K562 (cell line): ENCODE measurements around the gene ASB6. TPM values are rescaled to one million over a fixed set of nuclear protein-coding genes. Genes with fewer than 3 reads are reported as not detected.

ENCODE experiments used
- BHLHE40 ChIP-seq: IDR thresholded peaks from 2 replicates; pipeline ENCODE4 v1.6.1; 2011; ENCODE audit warnings: low read length, improper control_type of control experiment
- CBFA2T3 ChIP-seq: fragments of 450-650 bp; IDR thresholded peaks from 2 replicates; pipeline ENCODE4 v1.6.1; 2017
- CBX1 ChIP-seq: sonication (generic); IDR thresholded peaks from 2 replicates; pipeline ENCODE4 v1.6.1; 2016; ENCODE audit warnings: antibody characterized with exemption, low read depth, mild to moderate bottlenecking
- CREM ChIP-seq: IDR thresholded peaks from 2 replicates; pipeline ENCODE4 v1.6.1; 2014; ENCODE audit warnings: antibody characterized with exemption, low read depth
- ERF ChIP-seq: fragments of 450-650 bp; formaldehyde crosslinking; IDR thresholded peaks from 2 replicates; pipeline ENCODE4 v1.4.0; 2020; ENCODE audit warnings: mild to moderate bottlenecking, mixed read lengths
- MAZ ChIP-seq, 2 experiments: fragments of 450-650 bp in 1 of 2; sonication (generic) in 1 of 2; formaldehyde crosslinking; IDR thresholded peaks in 1 of 2; conservative IDR thresholded peaks in 1 of 2; 2 replicates each; pipeline versions ENCODE4 v1.4.0 to v1.5.0; 2020; ENCODE audit warnings: mild to moderate bottlenecking in 1 of 2, missing genetic modification reagents in 1 of 2
- MECOM ChIP-seq: fragments of 250-450 bp; sonication (Bioruptor Pico); IDR thresholded peaks from 2 replicates; pipeline ENCODE4 v1.8.0; 2022; ENCODE audit warnings: inconsistent platforms
- MGA ChIP-seq: fragments of 450-650 bp; IDR thresholded peaks from 2 replicates; pipeline ENCODE4 v1.6.1; 2016; ENCODE audit warnings: mild to moderate bottlenecking, moderate library complexity
- SMAD3 ChIP-seq: fragments of 450-650 bp; formaldehyde crosslinking; conservative IDR thresholded peaks from 2 replicates; pipeline ENCODE4 v1.4.0; 2020; ENCODE audit warnings: mild to moderate bottlenecking
- TEAD4 ChIP-seq, 2 experiments: sonication (generic) in 1 of 2; formaldehyde crosslinking in 1 of 2; IDR thresholded peaks; 2 replicates each; pipeline versions ENCODE4 v1.6.1 to v1.8.0; 2012 to 2022; ENCODE audit warnings: borderline replicate concordance in 1 of 2, inconsistent platforms in 1 of 2, low read length in 1 of 2, mild to moderate bottlenecking in 1 of 2, missing genetic modification reagents in 1 of 2
- ZFP30 ChIP-seq: fragments of 250-450 bp; sonication (Bioruptor Pico); IDR thresholded peaks from 2 replicates; pipeline ENCODE4 v1.8.0; 2022; ENCODE audit warnings: moderate library complexity, mild to moderate bottlenecking, inconsistent platforms, borderline replicate concordance
- ZKSCAN8 ChIP-seq: fragments of 200-800 bp; sonication (Bioruptor generic); IDR thresholded peaks from 2 replicates; pipeline ENCODE4 v1.6.1; 2016; ENCODE audit warnings: missing genetic modification characterization, missing compliant biosample characterization
- ZNF239 ChIP-seq: fragments of 250-450 bp; sonication (Bioruptor Pico); IDR thresholded peaks from 2 replicates; pipeline ENCODE4 v1.4.0; 2020; ENCODE audit warnings: mild to moderate bottlenecking
- ZNF589 ChIP-seq: fragments of 200-800 bp; sonication (Bioruptor generic); IDR thresholded peaks from 2 replicates; pipeline ENCODE4 v1.6.1; 2016; ENCODE audit warnings: low read depth, missing genetic modification characterization, missing compliant biosample characterization
- ZNF717 ChIP-seq: fragments of 250-450 bp; sonication (Bioruptor Pico); IDR thresholded peaks from 2 replicates; pipeline ENCODE4 v1.5.0; 2021
- polyA plus RNA-seq, 8 experiments: library from polyadenylated mRNA; depleted of rRNA in 4 of 8; stranded (reverse) in 5 of 8; unstranded in 3 of 8; fragments of >200 nt; fragmentation: Nextera tagmentation in 2 of 8; fragmentation: Illumina TruSeq in 1 of 8; extraction: Ambion mirVana in 2 of 8; extraction: Trizol in 1 of 8; gene quantifications; 2 replicates each; pipeline versions ENCODE4 v1.2.1 to v1.2.3, GENCODE V29; 2011 to 2014; ENCODE audit warnings: inconsistent platforms in 1 of 8, missing spikeins in 1 of 8
- total RNA-seq, 7 experiments: library from RNA; depleted of rRNA in 6 of 7; stranded (reverse); fragments of >200 nt in 6 of 7; fragmentation: Illumina TruSeq in 2 of 7; extraction: Trizol in 2 of 7; gene quantifications; 2 replicates each; pipeline versions ENCODE4 v1.2.1 to v1.2.3, GENCODE V29; 2011 to 2021; ENCODE audit warnings: low replicate concordance in 1 of 7

The ASB6 gene
- total and polyA plus RNA-seq, 9 of the 15 experiments (the other 6 are each of a cell fraction or from before 2014, with no cell fraction given) = 0.92 to 17.8 (median 11.3) TPM

GRCh38 chr9:129595903-129596540 is 45.9 kb downstream of the ASB6 start (continued):
- TF ChIP-seq ZFP30 (CRISPR knock-in tag) (no peak), ZNF589 (CRISPR knock-in tag) (peak; percentile 97), CBFA2T3 (peak; percentile 98), MECOM (CRISPR knock-in tag) (0 out of 2 replicates have a peak, but pooled peaks have one; percentile 40), ZNF239 (CRISPR knock-in tag) (peak; percentile 86), ZKSCAN8 (peak; percentile 76; the same call in 1 of the 2 replicates), CREM (peak; percentile 52; the same call in 1 of the 2 replicates), TEAD4 (IDR thresholded peaks at IDR 0.05; ENCODE audit: low read length) (peak; percentile 72), TEAD4 (CRISPR knock-in tag; IDR thresholded peaks at IDR 0.05; ENCODE audit: borderline replicate concordance) (no peak), SMAD3 (CRISPR knock-in tag) (peak; percentile 87), CBX1 (peak; percentile 88; the same call in 1 of the 2 replicates), ERF (CRISPR knock-in tag) (peak; percentile 82; the same call in 1 of the 2 replicates), MGA (peak; percentile 49; the same call in 1 of the 2 replicates), MAZ (CRISPR knock-in tag; conservative IDR thresholded peaks at IDR 0.05 in 1 of 2, IDR thresholded peaks at IDR 0.05 in 1 of 2) (peak; percentile 45 to 80; a peak in 2 of 4 replicates), BHLHE40 (peak; percentile 70; the same call in 1 of the 2 replicates), ZNF717 (CRISPR knock-in tag) (no peak)
